GM12878 (cell line): ENCODE measurements around the gene OTOGL. TPM values are rescaled to one million over a fixed set of nuclear protein-coding genes. Genes with fewer than 3 reads are reported as not detected.

Experiments
- ATAC-seq: fragments of 200-7000 bp; cut with Tn5 transposase; 3 replicates; pipeline ENCODE4 v1.9.1; 2020; ENCODE audit warnings: mild to moderate bottlenecking, moderate library complexity
- BruUV-seq: library from RNA; stranded (reverse); fragments of 400-500 nt; replicated peaks from 2 replicates; lab custom pipeline; 2021; lab: Mats Ljungman, UMichigan
- CTCF ChIA-PET: fragments of 300-600 bp; sonication (Branson Sonifier 250); formaldehyde crosslinking; extraction: SDS; loops from one replicate; lab custom pipeline; 2021; ENCODE audit warnings: inconsistent platforms; lab: Yijun Ruan, JAX
- POLR2A ChIA-PET: fragments of 350-600 bp; formaldehyde crosslinking; extraction: SDS; loops from one replicate; lab custom pipeline; 2021; ENCODE audit warnings: inconsistent platforms; lab: Charles Lee
- RAD21 ChIA-PET: fragments of 300-600 bp; sonication (Branson Sonifier 250); formaldehyde crosslinking; loops from one replicate; lab custom pipeline; 2023; ENCODE audit warnings: antibody characterized with exemption; ENCODE audit not compliant: unreplicated experiment; lab: Charles Lee
- SMC1A ChIA-PET: fragments of 300-600 bp; sonication (Branson Sonifier 250); formaldehyde crosslinking; loops from one replicate; lab custom pipeline; 2023; ENCODE audit not compliant: unreplicated experiment, uncharacterized antibody; lab: Charles Lee
- DNase-seq: peaks from one replicate; pipeline ENCODE4 v3.0.0-alpha.2; 2011; ENCODE audit warnings: low read depth, low spot score
- FAIRE-seq: peaks from 3 replicates; lab custom pipeline; 2011; peaks lifted over from hg19 to GRCh38; lab: Jason Lieb, UNC
- H2AFZ ChIP-seq: 2 replicates; pipeline ENCODE4 v1.6.0; 2011; ENCODE audit warnings: low read depth, low read length, control low read depth; ENCODE audit not compliant: control insufficient read depth
- H3K27ac ChIP-seq: 2 replicates; pipeline ENCODE4 v1.5.1; 2011; ENCODE audit warnings: control low read depth; ENCODE audit not compliant: control insufficient read depth, insufficient read depth
- H3K27me3 ChIP-seq, 2 experiments: replicated peaks in 1 of 2; 2 replicates each; pipeline versions ENCODE4 v1.6.0 to v1.6.1; 2011; ENCODE audit warnings: low read length in 1 of 2; ENCODE audit not compliant: control insufficient read depth in 2 of 2, insufficient read depth in 2 of 2
- H3K36me3 ChIP-seq, 2 experiments: 2 replicates each; pipeline ENCODE4 v1.5.1; 2011; ENCODE audit warnings: low read length in 1 of 2; ENCODE audit not compliant: control insufficient read depth in 2 of 2, insufficient read depth in 2 of 2
- H3K4me1 ChIP-seq: 2 replicates; pipeline ENCODE4 v1.6.1; 2011; ENCODE audit warnings: mild to moderate bottlenecking, low read length, moderate library complexity, mixed read lengths; ENCODE audit not compliant: control insufficient read depth, insufficient read depth
- H3K4me2 ChIP-seq: 2 replicates; pipeline ENCODE4 v1.6.0; 2011; ENCODE audit warnings: control low read depth; ENCODE audit not compliant: control insufficient read depth, insufficient read depth
- H3K4me3 ChIP-seq: fragments of 200-600 bp; sonication (generic); 2 replicates; pipeline ENCODE4 v1.5.1; 2016
- H3K79me2 ChIP-seq: 2 replicates; pipeline ENCODE4 v1.6.0; 2011; ENCODE audit warnings: low read length; ENCODE audit not compliant: control insufficient read depth, insufficient read depth
- H3K9ac ChIP-seq: 2 replicates; pipeline ENCODE4 v1.8.0; 2011; ENCODE audit warnings: low read length, control low read depth, mixed read lengths; ENCODE audit not compliant: control insufficient read depth, insufficient read depth
- H3K9me3 ChIP-seq: replicated peaks from 3 replicates; pipeline ENCODE4 v1.5.1; 2011; ENCODE audit warnings: mild to moderate bottlenecking, low read length; ENCODE audit not compliant: control insufficient read depth, insufficient read depth
- H4K20me1 ChIP-seq: 2 replicates; pipeline ENCODE4 v1.6.0; 2011; ENCODE audit not compliant: control insufficient read depth, insufficient read depth
- BRCA1 ChIP-seq: IDR thresholded peaks from 2 replicates; pipeline ENCODE4 v1.6.1; 2011; ENCODE audit warnings: low read depth, low read length, improper control_type of control experiment
- CEBPB ChIP-seq, 2 experiments: fragments of 150-350 bp in 1 of 2; IDR thresholded peaks; 2 replicates each; pipeline ENCODE4 v1.6.1; 2012 to 2014; ENCODE audit warnings: low read depth in 2 of 2, low read length in 2 of 2, borderline replicate concordance in 1 of 2, inconsistent platforms in 1 of 2
- MTA3 ChIP-seq: IDR thresholded peaks from 2 replicates; pipeline ENCODE4 v1.6.1; 2012; ENCODE audit warnings: low read length, inconsistent platforms, borderline replicate concordance
- RFX5 ChIP-seq: IDR thresholded peaks from 2 replicates; pipeline ENCODE4 v1.6.1; 2011; ENCODE audit warnings: low read depth, low read length, improper control_type of control experiment
- SMARCA5 ChIP-seq: fragments of 450-650 bp; IDR thresholded peaks from 2 replicates; pipeline ENCODE4 v1.6.1; 2017; ENCODE audit warnings: mild to moderate bottlenecking
- SUPT20H ChIP-seq: IDR thresholded peaks from 2 replicates; pipeline ENCODE4 v1.6.1; 2011; ENCODE audit warnings: low read depth, mild to moderate bottlenecking, low read length, moderate library complexity, borderline replicate concordance; ENCODE audit not compliant: control insufficient read depth
- YY1 ChIP-seq: IDR thresholded peaks from 2 replicates; pipeline ENCODE4 v1.6.1; 2011; ENCODE audit warnings: low read depth, mild to moderate bottlenecking, low read length
- ZBTB11 ChIP-seq: fragments of 450-650 bp; formaldehyde crosslinking; IDR thresholded peaks from 2 replicates; pipeline ENCODE4 v1.5.0; 2022; ENCODE audit warnings: mild to moderate bottlenecking, missing genetic modification characterization
- ZBTB33 ChIP-seq: fragments of 450-650 bp; IDR thresholded peaks from 2 replicates; pipeline ENCODE4 v1.6.1; 2017; ENCODE audit warnings: mild to moderate bottlenecking
- ZNF207 ChIP-seq: fragments of 450-650 bp; IDR thresholded peaks from 2 replicates; pipeline ENCODE4 v1.6.1; 2014; ENCODE audit warnings: antibody characterized with exemption, mild to moderate bottlenecking, borderline replicate concordance
- WGBS: methylation state at CpG from one replicate; pipeline ENCODE4 v1.1.6; 2016; ENCODE audit warnings: low lambda C conversion rate; ENCODE audit not compliant: insufficient replicate concordance, insufficient coverage; ENCODE audit errors: missing lambda C conversion rate; 5-methylcytosine and 5-hydroxymethylcytosine counted together
- in situ Hi-C: fragments of 300-500 bp; cut with MboI; formaldehyde crosslinking; loops from 9 replicates; pipeline ENCODE4 v1.14.3; 2018; ENCODE audit warnings: mixed read lengths
- intact Hi-C: fragments of 100-400 bp; cut with micrococcal nuclease; formaldehyde crosslinking; loops from one replicate; pipeline ENCODE4 v1.14.2; 2022; ENCODE audit not compliant: unreplicated experiment
- polyA plus RNA-seq, 11 experiments: library from polyadenylated mRNA; depleted of rRNA in 4 of 11; unstranded in 6 of 11; stranded (reverse) in 5 of 11; fragments of >200 nt; fragmentation: Nextera tagmentation in 4 of 11; fragmentation: Illumina TruSeq in 1 of 11; extraction: Ambion mirVana in 4 of 11; extraction: Trizol in 1 of 11; gene quantifications; 1 replicate in 1 of 11; 2 replicates in 10 of 11; pipeline versions ENCODE4 v1.2.1 to v1.2.3, GENCODE V29; 2011 to 2016; ENCODE audit warnings: inconsistent platforms in 2 of 11, missing spikeins in 2 of 11, low read depth in 1 of 11
- total RNA-seq, 4 experiments: library from RNA; depleted of rRNA in 3 of 4; stranded (reverse); fragments of >200 nt in 3 of 4; fragmentation: Illumina TruSeq in 1 of 4; extraction: Trizol in 1 of 4; gene quantifications; 2 replicates each; pipeline versions ENCODE4 v1.2.1 to v1.2.3, GENCODE V29; 2013 to 2021
- TF ChIP-seq, protein P1 (sequence below): fragments of 450-650 bp; IDR thresholded peaks from 2 replicates; pipeline ENCODE4 v1.6.1; 2016; ENCODE audit warnings: mild to moderate bottlenecking

Gene OTOGL
- total and polyA plus RNA-seq, 10 of the 15 experiments (the other 5 are each of a cell fraction or from before 2014, with no cell fraction given) = 0.04 to 3.7 (median 0.27) TPM

- ChIA-PET SMC1A (interaction anchor here (1.2 to 2.2 kb wide), 2 partner anchors 12 to 18 kb away, joined by 3 to 6 read pairs; no protein-coding TSS in a partner anchor), RAD21 (no interaction called here), CTCF (interaction anchor here (1.4 kb wide), 1 partner anchor 45 kb away, joined by 3 read pairs; no protein-coding TSS in a partner anchor), POLR2A (no interaction called here)
- H3K9me3 ChIP-seq = no peaks in the 10 kb centered on the region
- DNase-seq (no peak), ATAC-seq (no peak), FAIRE-seq (peak; percentile 27)
- BruUV-seq = no TSS peak
- TF ChIP-seq, protein P1, sequence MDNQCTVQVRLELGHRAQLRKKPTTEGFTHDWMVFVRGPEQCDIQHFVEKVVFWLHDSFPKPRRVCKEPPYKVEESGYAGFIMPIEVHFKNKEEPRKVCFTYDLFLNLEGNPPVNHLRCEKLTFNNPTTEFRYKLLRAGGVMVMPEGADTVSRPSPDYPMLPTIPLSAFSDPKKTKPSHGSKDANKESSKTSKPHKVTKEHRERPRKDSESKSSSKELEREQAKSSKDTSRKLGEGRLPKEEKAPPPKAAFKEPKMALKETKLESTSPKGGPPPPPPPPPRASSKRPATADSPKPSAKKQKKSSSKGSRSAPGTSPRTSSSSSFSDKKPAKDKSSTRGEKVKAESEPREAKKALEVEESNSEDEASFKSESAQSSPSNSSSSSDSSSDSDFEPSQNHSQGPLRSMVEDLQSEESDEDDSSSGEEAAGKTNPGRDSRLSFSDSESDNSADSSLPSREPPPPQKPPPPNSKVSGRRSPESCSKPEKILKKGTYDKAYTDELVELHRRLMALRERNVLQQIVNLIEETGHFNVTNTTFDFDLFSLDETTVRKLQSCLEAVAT = no peak
- TF ChIP-seq ZBTB33 (no peak), RFX5 (no peak), ZNF207 (no peak), MTA3 (no peak), ZBTB11 (CRISPR knock-in tag) (no peak), YY1 (no peak), SUPT20H (no peak), CEBPB (IDR thresholded peaks at IDR 0.05; ENCODE audit: borderline replicate concordance in 1 of 2, low read depth in 2 of 2, low read length in 2 of 2) (no peak), SMARCA5 (no peak), BRCA1 (no peak)
- in situ Hi-C loops = no loop called here
- intact Hi-C loops = no loop called here
- H3K4me1 ChIP-seq = no peaks in the 10 kb centered on the region
- no peak overlapping the region for H3K27ac ChIP-seq
- no peaks in the 10 kb centered on the region for H3K27me3 ChIP-seq
- no peaks in the 10 kb centered on the region for H3K79me2 ChIP-seq
- WGBS = 93% methylated on average over 1 of the region's 1 CpG
- no peak overlapping the region for H3K4me3 ChIP-seq
- H3K36me3 ChIP-seq = no peaks in the 10 kb centered on the region
- no peak overlapping the region for H3K4me2 ChIP-seq
- H2AFZ ChIP-seq = no peak overlapping the region
- no peak overlapping the region for H3K9ac ChIP-seq
- H4K20me1 ChIP-seq = no peaks in the 10 kb centered on the region
These were observed 215.4 kb downstream of the OTOGL start for GRCh38 chr12:80314741-80315140.
